MM.1S (cell line): Measurements from ENCODE around the gene RWDD2A.

Experiments used
- DNase-seq: peaks from one replicate; pipeline ENCODE4 v3.0.0-alpha.2; 2015
- H2AFZ ChIP-seq: fragments of 300-600 bp; sonication (generic); 2 replicates; pipeline ENCODE4 v1.6.0; 2016; ENCODE audit warnings: antibody characterized with exemption, low read length
- H3F3A ChIP-seq: fragments of 300-600 bp; sonication (generic); 2 replicates; pipeline ENCODE4 v1.6.1; 2016; ENCODE audit warnings: mild to moderate bottlenecking, antibody characterized with exemption, low read length, moderate library complexity, mixed read lengths; ENCODE audit not compliant: insufficient read depth
- H3K27ac ChIP-seq: fragments of 300-600 bp; sonication (generic); 2 replicates; pipeline ENCODE4 v1.5.1; 2016; ENCODE audit warnings: mild to moderate bottlenecking, low read length
- H3K27me3 ChIP-seq: fragments of 300-600 bp; sonication (generic); replicated peaks from 2 replicates; pipeline ENCODE4 v1.6.0; 2016; ENCODE audit warnings: low read length; ENCODE audit not compliant: insufficient read depth
- H3K36me3 ChIP-seq: fragments of 300-600 bp; sonication (generic); replicated peaks from 2 replicates; pipeline ENCODE4 v1.6.1; 2016; ENCODE audit warnings: mild to moderate bottlenecking, low read length, mixed read lengths; ENCODE audit not compliant: insufficient read depth
- H3K4me1 ChIP-seq: fragments of 300-600 bp; sonication (generic); 2 replicates; pipeline ENCODE4 v1.6.1; 2016; ENCODE audit warnings: low read length, mixed read lengths
- H3K4me2 ChIP-seq: fragments of 300-600 bp; sonication (generic); 2 replicates; pipeline ENCODE4 v1.6.0; 2016; ENCODE audit warnings: low read depth, low read length
- H3K4me3 ChIP-seq: fragments of 300-600 bp; sonication (generic); 2 replicates; pipeline ENCODE4 v1.5.1; 2016; ENCODE audit warnings: low read length, mixed read lengths
- H3K79me2 ChIP-seq: fragments of 300-600 bp; sonication (generic); 2 replicates; pipeline ENCODE4 v1.6.1; 2016; ENCODE audit warnings: mixed run types, low read length, mixed read lengths
- H3K9ac ChIP-seq: fragments of 300-600 bp; sonication (generic); 2 replicates; pipeline ENCODE4 v1.6.1; 2016; ENCODE audit warnings: low read length, mixed read lengths
- H3K9me2 ChIP-seq: fragments of 300-600 bp; sonication (generic); replicated peaks from 2 replicates; pipeline ENCODE4 v1.6.1; 2016; ENCODE audit warnings: mild to moderate bottlenecking, low read length, mixed read lengths; ENCODE audit not compliant: insufficient read depth
- H3K9me3 ChIP-seq: fragments of 300-600 bp; sonication (generic); replicated peaks from 2 replicates; pipeline ENCODE4 v1.6.1; 2016; ENCODE audit warnings: mild to moderate bottlenecking, low read length, mixed read lengths; ENCODE audit not compliant: insufficient read depth
- H4K20me1 ChIP-seq: fragments of 300-600 bp; sonication (generic); 2 replicates; pipeline ENCODE4 v1.6.1; 2016; ENCODE audit warnings: mild to moderate bottlenecking, low read length, moderate library complexity, mixed read lengths; ENCODE audit not compliant: insufficient read depth
- CTCF ChIP-seq: fragments of 300-600 bp; sonication (generic); IDR thresholded peaks from 2 replicates; pipeline ENCODE4 v1.5.1; 2016; ENCODE audit warnings: antibody characterized with exemption, low read length, mixed read lengths
- EZH2 ChIP-seq: fragments of 300-600 bp; sonication (generic); optimal IDR thresholded peaks from 2 replicates; pipeline ENCODE3; 2017; ENCODE audit warnings: low read depth, mild to moderate bottlenecking, antibody characterized with exemption, low read length, mixed read lengths
- EZH2phosphoT487 ChIP-seq: fragments of 300-600 bp; sonication (generic); IDR thresholded peaks from 2 replicates; pipeline ENCODE4 v1.6.1; 2018; ENCODE audit warnings: antibody characterized with exemption, low read length

Gene RWDD2A

GRCh38 chr6:83182114-83182513 lies 11.0 kb upstream of the RWDD2A start:
- Histone ChIP-seq H4K20me1 (no peaks in the 10 kb centered on the region), H3F3A (no peaks in the 10 kb centered on the region), H3K9me2 (no peaks in the 10 kb centered on the region), H3K36me3 (no peaks in the 10 kb centered on the region), H2AFZ (no peak overlapping the region), H3K4me1 (peaks cover 8% of the 10 kb centered on the region), H3K9ac (no peak overlapping the region), H3K4me2 (no peak overlapping the region), H3K79me2 (0 out of 2 replicates have a peak, but pooled peaks cover 5% of the 10 kb centered on the region), H3K4me3 (no peak overlapping the region), H3K27ac (no peak overlapping the region), H3K27me3 (no peaks in the 10 kb centered on the region), H3K9me3 (no peaks in the 10 kb centered on the region)
- DNase-seq, result no peak
- TF ChIP-seq CTCF (no peak), EZH2phosphoT487 (no peak), EZH2 (no peak)

GRCh38 chr6:83183082-83183828 lies 9.9 kb upstream of the RWDD2A start:
- H3K9ac ChIP-seq, result no peak overlapping the region
- no peaks in the 10 kb centered on the region for H3F3A ChIP-seq

GRCh38 chr6:83185096-83185495 lies 8.1 kb upstream of the RWDD2A start:
- H3K9me2 ChIP-seq, result no peaks in the 10 kb centered on the region
- no peak for TF ChIP-seq EZH2
- TF ChIP-seq CTCF, result no peak
- TF ChIP-seq EZH2phosphoT487, result no peak
- no peak overlapping the region for H3K9ac ChIP-seq
- peaks cover 8% of the 10 kb centered on the region for H3K4me1 ChIP-seq
- no peak for DNase-seq
- no peak overlapping the region for H2AFZ ChIP-seq
- no peak overlapping the region for H3K27ac ChIP-seq
- H3K36me3 ChIP-seq, result 0 out of 2 replicates have a peak, but pooled peaks cover 6% of the 10 kb centered on the region
- no peaks in the 10 kb centered on the region for H3K27me3 ChIP-seq
- no peaks in the 10 kb centered on the region for H3K9me3 ChIP-seq
- no peaks in the 10 kb centered on the region for H4K20me1 ChIP-seq
- H3K4me2 ChIP-seq, result no peak overlapping the region
- peaks cover 32% of the 10 kb centered on the region for H3K79me2 ChIP-seq
- no peaks in the 10 kb centered on the region for H3F3A ChIP-seq
- H3K4me3 ChIP-seq, result no peak overlapping the region

More at GRCh38 chr6:83183082-83183828, 9.9 kb upstream of the RWDD2A start:
- Histone ChIP-seq H4K20me1 (no peaks in the 10 kb centered on the region), H3K36me3 (0 out of 2 replicates have a peak, but pooled peaks cover 2% of the 10 kb centered on the region), H3K27me3 (no peaks in the 10 kb centered on the region), H3K27ac (no peak overlapping the region), H3K9me2 (no peaks in the 10 kb centered on the region), H3K4me2 (no peak overlapping the region), H2AFZ (no peak overlapping the region), H3K4me3 (no peak overlapping the region), H3K9me3 (no peaks in the 10 kb centered on the region), H3K4me1 (peaks cover 8% of the 10 kb centered on the region), H3K79me2 (peaks cover 13% of the 10 kb centered on the region; the same call in 1 of the 2 replicates)
- no peak for TF ChIP-seq EZH2
- no peak for DNase-seq

- Histone ChIP-seq H3K4me2 (no peak overlapping the region), H3K9me2 (no peaks in the 10 kb centered on the region), H3K9ac (no peak overlapping the region), H3K79me2 (peaks cover 61% of the 10 kb centered on the region), H3K4me3 (no peak overlapping the region), H2AFZ (no peak overlapping the region), H3K9me3 (no peaks in the 10 kb centered on the region), H3K27ac (no peak overlapping the region), H3K27me3 (no peaks in the 10 kb centered on the region), H3K36me3 (0 out of 2 replicates have a peak, but pooled peaks cover 14% of the 10 kb centered on the region), H3F3A (0 out of 2 replicates have a peak, but pooled peaks cover 2% of the 10 kb centered on the region), H4K20me1 (no peaks in the 10 kb centered on the region), H3K4me1 (peaks cover 8% of the 10 kb centered on the region; the same call in 1 of the 2 replicates)
- TF ChIP-seq CTCF, result no peak
- no peak for DNase-seq
These were observed 4.7 kb upstream of the RWDD2A start for GRCh38 chr6:83188501-83188900.
